Measurements from ENCODE around the gene ZDHHC4.

ZDHHC4 gene

GRCh38 chr7:6577369-6578113 is at the start of gene ZDHHC4:
ZDHHC4 (plus strand) TSS chr7:6577454; CDS start chr7:6580562, 3,108 bp downstream.
- DNase-seq = peak; percentile 69 to 83 (median 76)

GRCh38 chr7:6528401-6529130 is 48.7 kb upstream of the ZDHHC4 start:
- no peak for DNase-seq

- no peak for DNase-seq
These were observed 47.6 kb upstream of the ZDHHC4 start for GRCh38 chr7:6529643-6530042.

GRCh38 chr7:6530626-6531491 is 46.4 kb upstream of the ZDHHC4 start:
- DNase-seq = peak; percentile 10 to 61 (median 53)

- no peak for DNase-seq
These were observed 45.6 kb upstream of the ZDHHC4 start for GRCh38 chr7:6531492-6532279.

- no peak for DNase-seq
These were observed 44.7 kb upstream of the ZDHHC4 start for GRCh38 chr7:6532516-6532915.

GRCh38 chr7:6533893-6534495 is 43.3 kb upstream of the ZDHHC4 start:
- DNase-seq = no peak

- DNase-seq = peak in 1 of 6 experiments; percentile 9
These were observed 40.7 kb upstream of the ZDHHC4 start for GRCh38 chr7:6536262-6537260.

GRCh38 chr7:6542368-6542767 is 34.9 kb upstream of the ZDHHC4 start:
- no peak for DNase-seq

GRCh38 chr7:6545398-6546126 is 31.7 kb upstream of the ZDHHC4 start:
- peak in 2 of 6 experiments; percentile 27 to 45 for DNase-seq

GRCh38 chr7:6546498-6547251 is 30.6 kb upstream of the ZDHHC4 start:
- no peak for DNase-seq

GRCh38 chr7:6547400-6547799 is 29.9 kb upstream of the ZDHHC4 start:
- no peak for DNase-seq

GRCh38 chr7:6551016-6551511 is 26.2 kb upstream of the ZDHHC4 start, which contains the start of gene GRID2IP:
GRID2IP (minus strand) TSS chr7:6551461; CDS start chr7:6551436, 25 bp downstream.
- no peak for DNase-seq

GRCh38 chr7:6553448-6554044 is 23.7 kb upstream of the ZDHHC4 start:
- no peak for DNase-seq

- DNase-seq = peak in 3 of 6 experiments; percentile 44 to 63 (median 45)
These were observed 22.4 kb upstream of the ZDHHC4 start for GRCh38 chr7:6554848-6555247.

- DNase-seq = no peak
These were observed 21.1 kb upstream of the ZDHHC4 start for GRCh38 chr7:6556196-6556595.

- peak in 2 of 6 experiments; percentile 14 to 20 for DNase-seq
These were observed 18.4 kb upstream of the ZDHHC4 start for GRCh38 chr7:6558837-6559236.

- no peak for DNase-seq
These were observed 17.4 kb upstream of the ZDHHC4 start for GRCh38 chr7:6559896-6560295.
